ENCODE data around the gene SLC11A1.

- no peak for TF ChIP-seq ZNF571 (tag by site-specific recombination; IDR thresholded peaks at IDR 0.05)
- no peak for TF ChIP-seq SETDB1 (IDR thresholded peaks at IDR 0.05; ENCODE audit: insufficient read length, low read length)
- no peak for TF ChIP-seq ZNF311 (tag by site-specific recombination; IDR thresholded peaks at IDR 0.05; ENCODE audit: borderline replicate concordance)
- TF ChIP-seq CTCF (tag by site-specific recombination; IDR thresholded peaks at IDR 0.05), result no peak
- no peak for TF ChIP-seq HOXA7 (CRISPR knock-in tag; IDR thresholded peaks at IDR 0.05; ENCODE audit: borderline replicate concordance)
- TF ChIP-seq ZBTB7A (tag by site-specific recombination; IDR thresholded peaks at IDR 0.05; ENCODE audit: low read depth), result no peak
- no peak for TF ChIP-seq SCRT2 (tag by site-specific recombination; IDR thresholded peaks at IDR 0.05)
- no peak for TF ChIP-seq ZNF670 (tag by site-specific recombination; IDR thresholded peaks at IDR 0.05; ENCODE audit: low read depth)
- TF ChIP-seq ZNF184 (tag by site-specific recombination; IDR thresholded peaks at IDR 0.05), result no peak
Observed at GRCh38 chr2:218332288-218332687, 49.8 kb upstream of the SLC11A1 start.
